Mucosa of descending colon (tissue), 3 donors: ENCODE measurements around the gene SECTM1. TPM values are rescaled to one million over a fixed set of nuclear protein-coding genes. Genes with fewer than 3 reads are reported as not detected.

Source experiments
- ATAC-seq: fragments of 200-7000 bp; cut with Tn5 transposase; one replicate; pipeline ENCODE4 v1.9.1; 2020; ENCODE audit warnings: mild to moderate bottlenecking, moderate library complexity
- DNase-seq, 3 donors: peaks; one replicate each; pipeline ENCODE4 v3.0.0-alpha.2; 2020
- H3K36me3 ChIP-seq: fragments of 200-600 bp; one replicate; pipeline ENCODE4 v1.8.0; 2021; ENCODE audit warnings: low read depth, mild to moderate bottlenecking
- H3K4me1 ChIP-seq: fragments of 200-600 bp; one replicate; pipeline ENCODE4 v1.8.0; 2021; ENCODE audit warnings: low read depth, mild to moderate bottlenecking
- H3K4me3 ChIP-seq: fragments of 200-600 bp; one replicate; pipeline ENCODE4 v1.8.0; 2021; ENCODE audit warnings: mild to moderate bottlenecking
- H3K9me3 ChIP-seq: fragments of 200-600 bp; one replicate; pipeline ENCODE4 v1.8.0; 2021; ENCODE audit warnings: mild to moderate bottlenecking
- intact Hi-C, 2 donors: fragments of 100-400 bp; cut with DNase I in 1 of 2; cut with micrococcal nuclease in 1 of 2; formaldehyde crosslinking; loops; one replicate each; pipeline versions ENCODE4 v1.11.0 to v1.11.1; 2022; cut with DNase I, micrococcal nuclease
- total RNA-seq, 3 donors: library from RNA; stranded (reverse); fragmentation: NEBNext Ultra II Directional in 2 of 3; extraction: Animal tissue kit (Norgen Biotek cat#: 25700) in 2 of 3; gene quantifications; one replicate each; pipeline versions ENCODE4 v1.2.1 to v1.2.4, GENCODE V29; 2021 to 2023
- TF ChIP-seq, protein P1 (sequence below): fragments of 200-600 bp; IDR thresholded peaks from one replicate; pipeline ENCODE4 v1.8.0; 2022; ENCODE audit warnings: antibody characterized with exemption, mild to moderate bottlenecking
- donor health status: DM: no; HTN: no; CAD: no; lungs with moderate emphysema.
- donor health status: DM: no; HTN: no; CAD: no.
- donor health status: DM: no; HTN: yes; CAD: no.

The SECTM1 gene
- total RNA-seq, 3 donors from 2014 or later = 127 to 268 (median 213) TPM

DNA sequence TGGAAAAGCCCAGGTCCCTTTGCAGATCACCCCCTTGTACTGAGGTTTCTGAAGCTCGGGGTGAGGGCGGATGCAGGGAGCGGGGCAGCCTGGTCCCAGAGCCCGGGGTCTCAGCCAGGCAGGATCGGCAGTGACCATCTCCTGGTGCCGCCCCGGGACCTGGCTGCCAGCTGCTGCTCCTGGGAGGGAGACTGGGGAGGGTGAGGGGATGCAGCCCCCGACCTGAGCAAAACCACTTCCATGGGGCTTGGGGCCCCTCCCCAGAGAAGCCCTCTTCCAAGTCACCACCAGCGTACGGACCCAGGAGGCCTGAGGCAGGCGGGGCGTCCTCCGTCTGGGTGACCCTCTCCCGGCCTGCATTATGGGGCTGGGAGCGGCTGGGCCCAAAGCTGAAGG, 31.0 kb downstream of the SECTM1 start:
- no peak overlapping the region for H3K4me3 ChIP-seq
- DNase-seq = peak in 1 of 3 donors; percentile 35
- H3K4me1 ChIP-seq = peaks cover 19% of the 10 kb centered on the region

DNA sequence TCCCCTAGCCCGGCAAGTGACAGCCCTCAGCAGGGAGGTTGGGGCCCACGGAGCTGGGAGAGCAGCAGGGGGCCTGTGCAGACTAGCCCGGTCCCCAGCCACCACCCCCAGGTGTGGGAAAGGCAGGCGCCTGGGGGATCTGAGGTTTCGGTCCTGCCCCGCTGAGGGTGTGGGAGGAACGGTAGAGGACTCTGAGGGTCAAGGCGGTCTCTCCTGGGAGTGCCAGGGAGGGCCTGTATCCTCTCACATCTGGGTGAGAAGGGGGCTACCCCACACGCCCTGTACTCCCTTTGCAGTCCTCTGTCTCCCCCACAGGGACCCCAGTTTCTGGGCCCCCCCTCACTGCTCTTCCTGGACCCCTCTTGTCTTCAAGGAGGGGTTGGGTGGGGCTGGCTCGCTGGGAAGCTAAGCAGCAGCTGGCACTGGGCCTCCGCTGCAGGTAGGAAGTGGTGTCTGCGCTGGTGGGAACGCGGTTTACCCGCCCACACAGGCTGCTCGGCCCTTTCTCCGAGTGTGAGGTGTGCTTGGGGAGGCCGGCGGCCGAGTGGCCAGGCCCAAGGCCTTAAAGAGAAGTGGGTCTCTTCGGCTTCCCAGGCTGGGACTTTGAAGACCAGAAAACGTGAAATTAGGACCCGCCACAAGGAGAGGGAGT, 31.5 kb downstream of the SECTM1 start:
- Histone ChIP-seq H3K4me1 (peaks cover 24% of the 10 kb centered on the region), H3K4me3 (no peak overlapping the region), H3K9me3 (no peaks in the 10 kb centered on the region), H3K36me3 (no peaks in the 10 kb centered on the region)
- peak in 2 of 3 donors; percentile 52 to 58 for DNase-seq
- TF ChIP-seq, protein P1, sequence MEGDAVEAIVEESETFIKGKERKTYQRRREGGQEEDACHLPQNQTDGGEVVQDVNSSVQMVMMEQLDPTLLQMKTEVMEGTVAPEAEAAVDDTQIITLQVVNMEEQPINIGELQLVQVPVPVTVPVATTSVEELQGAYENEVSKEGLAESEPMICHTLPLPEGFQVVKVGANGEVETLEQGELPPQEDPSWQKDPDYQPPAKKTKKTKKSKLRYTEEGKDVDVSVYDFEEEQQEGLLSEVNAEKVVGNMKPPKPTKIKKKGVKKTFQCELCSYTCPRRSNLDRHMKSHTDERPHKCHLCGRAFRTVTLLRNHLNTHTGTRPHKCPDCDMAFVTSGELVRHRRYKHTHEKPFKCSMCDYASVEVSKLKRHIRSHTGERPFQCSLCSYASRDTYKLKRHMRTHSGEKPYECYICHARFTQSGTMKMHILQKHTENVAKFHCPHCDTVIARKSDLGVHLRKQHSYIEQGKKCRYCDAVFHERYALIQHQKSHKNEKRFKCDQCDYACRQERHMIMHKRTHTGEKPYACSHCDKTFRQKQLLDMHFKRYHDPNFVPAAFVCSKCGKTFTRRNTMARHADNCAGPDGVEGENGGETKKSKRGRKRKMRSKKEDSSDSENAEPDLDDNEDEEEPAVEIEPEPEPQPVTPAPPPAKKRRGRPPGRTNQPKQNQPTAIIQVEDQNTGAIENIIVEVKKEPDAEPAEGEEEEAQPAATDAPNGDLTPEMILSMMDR = no peak
- ATAC-seq = no peak
- intact Hi-C loops = no loop called here

More for the DNA sequence above, 31.0 kb downstream of the SECTM1 start:
- TF ChIP-seq, protein P1 = no peak
- no peaks in the 10 kb centered on the region for H3K36me3 ChIP-seq
- no peaks in the 10 kb centered on the region for H3K9me3 ChIP-seq
- no peak for ATAC-seq
- intact Hi-C loops = no loop called here

DNA sequence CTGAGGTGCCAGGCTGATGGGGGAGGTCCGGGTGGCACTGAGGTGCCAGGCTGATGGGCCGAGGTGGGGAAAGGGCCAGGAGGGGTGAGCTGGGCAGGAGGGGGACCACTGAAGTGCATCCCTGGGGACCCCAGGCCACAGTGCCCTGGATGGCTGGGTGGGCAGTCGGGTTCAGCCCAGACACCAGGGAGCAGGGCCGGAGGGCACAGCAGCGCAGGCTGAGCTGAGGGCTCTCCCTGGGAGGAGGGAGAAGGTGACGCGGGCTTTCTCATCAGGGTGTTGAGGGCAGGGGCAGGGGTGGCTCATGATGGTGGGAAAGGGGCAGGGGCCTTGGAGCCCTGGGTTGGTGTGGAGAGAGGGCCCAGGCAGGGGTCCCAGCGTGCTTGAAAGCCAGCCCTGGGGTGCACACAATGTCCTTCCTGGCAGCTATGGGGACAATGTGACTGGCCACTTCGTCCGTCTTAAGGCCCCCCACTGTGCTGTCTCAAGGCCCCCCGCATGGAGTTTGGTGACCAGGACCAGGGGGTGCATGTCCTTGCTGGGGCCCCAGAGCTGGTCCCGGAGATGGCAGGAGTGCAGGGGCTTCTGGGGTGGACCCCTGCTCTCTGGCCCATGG, 32.2 kb downstream of the SECTM1 start:
- TF ChIP-seq, protein P1 = no peak
- DNase-seq (peak in 2 of 3 donors; percentile 46 to 61), ATAC-seq (no peak)
- Histone ChIP-seq H3K9me3 (no peaks in the 10 kb centered on the region), H3K36me3 (no peaks in the 10 kb centered on the region), H3K4me1 (peaks cover 30% of the 10 kb centered on the region), H3K4me3 (no peak overlapping the region)
- intact Hi-C loops = no loop called here

DNA sequence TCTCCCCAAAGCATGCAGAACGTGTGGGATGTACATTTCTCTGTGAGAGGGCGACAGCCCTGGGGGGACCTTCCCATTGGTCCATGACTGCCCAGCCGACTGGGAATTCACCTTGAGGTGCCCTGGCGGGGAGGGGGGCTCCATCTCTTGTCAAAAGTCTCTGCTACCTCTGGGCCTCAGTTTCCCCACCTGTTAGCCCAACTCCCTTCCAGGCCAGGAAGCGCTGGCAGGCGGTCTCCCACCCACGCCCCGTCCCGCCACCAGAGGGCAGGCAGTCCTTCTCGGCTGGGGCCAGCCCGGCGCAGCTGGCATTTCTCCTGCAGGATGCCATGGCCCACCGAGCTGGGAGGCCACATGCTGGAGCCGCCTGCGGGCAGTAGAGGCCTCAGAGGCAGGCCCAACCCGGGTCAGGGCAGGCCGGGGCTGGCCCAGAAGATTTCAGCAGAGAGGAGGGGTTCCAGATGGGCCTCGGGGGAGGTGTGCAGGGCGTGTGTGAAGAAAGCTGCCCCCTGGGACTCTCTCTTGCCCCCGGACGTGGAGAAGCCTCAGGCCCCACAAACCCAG, 32.8 kb downstream of the SECTM1 start:
- H3K36me3 ChIP-seq = no peaks in the 10 kb centered on the region
- intact Hi-C loops = no loop called here
- TF ChIP-seq, protein P1 = peak; percentile 87
- peaks cover 35% of the 10 kb centered on the region for H3K4me1 ChIP-seq
- DNase-seq = peak; percentile 80 to 87 (median 86)
- no peaks in the 10 kb centered on the region for H3K9me3 ChIP-seq
- peak; percentile 20 for ATAC-seq
- no peak overlapping the region for H3K4me3 ChIP-seq

DNA sequence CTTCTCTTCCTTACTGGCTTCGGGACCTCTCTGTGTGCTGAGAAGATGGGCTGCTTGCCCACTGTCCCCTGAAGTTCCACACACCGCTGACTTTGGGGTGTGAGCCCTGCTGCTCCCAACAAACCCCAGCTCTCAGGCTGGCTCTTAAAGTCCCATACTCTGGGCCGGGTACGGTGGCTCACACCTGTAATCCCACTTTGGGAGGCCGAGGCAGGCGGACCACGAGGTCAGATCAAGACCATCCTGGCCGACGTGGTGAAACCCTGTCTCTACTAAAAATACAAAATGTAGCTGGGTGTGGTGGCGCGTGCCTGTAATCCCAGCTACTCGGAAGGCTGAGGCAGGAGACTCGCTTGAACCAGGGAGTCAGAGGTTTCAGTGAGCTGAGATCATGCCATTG, 33.3 kb downstream of the SECTM1 start:
- intact Hi-C loops = no loop called here
- TF ChIP-seq, protein P1 = no peak
- Histone ChIP-seq H3K9me3 (no peaks in the 10 kb centered on the region), H3K4me1 (peaks cover 39% of the 10 kb centered on the region), H3K36me3 (no peaks in the 10 kb centered on the region), H3K4me3 (no peak overlapping the region)
- no peak for DNase-seq
- ATAC-seq = no peak
